SU-DHL-6 (cell line): ENCODE measurements around the gene AQP12B.
"Not testable (repeated sequence)": the region's sequence is repeated elsewhere in the genome, so short reads cannot be mapped to it uniquely, and the experiment has no call there.

Source experiments
- EZH2phosphoT487 ChIP-seq: fragments of 200-600 bp; sonication (generic), shearing (Covaris generic); conservative IDR thresholded peaks from 2 replicates; pipeline ENCODE4 v1.6.1; 2018; ENCODE audit warnings: mild to moderate bottlenecking, antibody characterized with exemption, low read length, moderate library complexity, mixed read lengths
- TF ChIP-seq, protein P1 (sequence below): fragments of 200-600 bp; sonication (generic); IDR thresholded peaks from one replicate; pipeline ENCODE4 v1.5.1; 2017; ENCODE audit warnings: antibody characterized with exemption, mild to moderate bottlenecking, low read length, moderate library complexity; ENCODE audit not compliant: insufficient read depth, poor library complexity, severe bottlenecking

DNA sequence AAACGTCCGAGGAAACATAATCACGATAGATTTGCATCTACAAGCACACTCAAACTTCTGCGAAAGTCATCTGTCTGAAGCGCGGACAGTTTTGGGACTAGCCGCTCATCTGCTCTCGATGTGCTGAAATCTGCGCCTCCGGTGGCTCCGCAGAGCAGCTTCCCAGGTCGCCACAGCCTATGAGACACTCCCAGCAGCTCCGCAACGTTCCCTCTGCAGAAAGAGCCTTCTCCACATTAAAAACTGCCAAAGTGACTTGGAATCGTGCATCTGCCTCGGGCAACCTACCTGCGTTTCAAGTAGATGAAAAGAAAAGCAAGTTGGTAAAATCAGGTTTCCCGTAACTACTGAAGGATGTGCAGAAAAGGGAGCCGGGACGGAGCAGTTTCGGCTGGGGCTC is 17.9 kb upstream of the AQP12B start:
- TF ChIP-seq, protein P1, sequence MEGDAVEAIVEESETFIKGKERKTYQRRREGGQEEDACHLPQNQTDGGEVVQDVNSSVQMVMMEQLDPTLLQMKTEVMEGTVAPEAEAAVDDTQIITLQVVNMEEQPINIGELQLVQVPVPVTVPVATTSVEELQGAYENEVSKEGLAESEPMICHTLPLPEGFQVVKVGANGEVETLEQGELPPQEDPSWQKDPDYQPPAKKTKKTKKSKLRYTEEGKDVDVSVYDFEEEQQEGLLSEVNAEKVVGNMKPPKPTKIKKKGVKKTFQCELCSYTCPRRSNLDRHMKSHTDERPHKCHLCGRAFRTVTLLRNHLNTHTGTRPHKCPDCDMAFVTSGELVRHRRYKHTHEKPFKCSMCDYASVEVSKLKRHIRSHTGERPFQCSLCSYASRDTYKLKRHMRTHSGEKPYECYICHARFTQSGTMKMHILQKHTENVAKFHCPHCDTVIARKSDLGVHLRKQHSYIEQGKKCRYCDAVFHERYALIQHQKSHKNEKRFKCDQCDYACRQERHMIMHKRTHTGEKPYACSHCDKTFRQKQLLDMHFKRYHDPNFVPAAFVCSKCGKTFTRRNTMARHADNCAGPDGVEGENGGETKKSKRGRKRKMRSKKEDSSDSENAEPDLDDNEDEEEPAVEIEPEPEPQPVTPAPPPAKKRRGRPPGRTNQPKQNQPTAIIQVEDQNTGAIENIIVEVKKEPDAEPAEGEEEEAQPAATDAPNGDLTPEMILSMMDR, result not testable (repeated sequence)
- not testable (repeated sequence) for TF ChIP-seq EZH2phosphoT487
